Measurements from ENCODE around the gene OR51V1.

- TF ChIP-seq CTCF (conservative IDR thresholded peaks at IDR 0.05) (no peak), EZH2 (IDR thresholded peaks at IDR 0.05; ENCODE audit: low read depth) (no peak)
Observed at GRCh38 chr11:5198285-5198684, 2.2 kb downstream of the OR51V1 start.

All from PC-9 (cell line).